GM12873 (cell line): ENCODE measurements around the gene S100A10.

ENCODE experiments used
- TF ChIP-seq, protein P1 (sequence below): IDR thresholded peaks from 2 replicates; pipeline ENCODE4 v1.5.1; 2012; ENCODE audit warnings: low read depth, mild to moderate bottlenecking, moderate library complexity, low read length, control low read depth; ENCODE audit not compliant: insufficient read depth; ENCODE audit errors: missing control alignments

The S100A10 gene

GRCh38 chr1:151960780-151961513 lies 32.7 kb downstream of the S100A10 start:
- TF ChIP-seq, protein P1, sequence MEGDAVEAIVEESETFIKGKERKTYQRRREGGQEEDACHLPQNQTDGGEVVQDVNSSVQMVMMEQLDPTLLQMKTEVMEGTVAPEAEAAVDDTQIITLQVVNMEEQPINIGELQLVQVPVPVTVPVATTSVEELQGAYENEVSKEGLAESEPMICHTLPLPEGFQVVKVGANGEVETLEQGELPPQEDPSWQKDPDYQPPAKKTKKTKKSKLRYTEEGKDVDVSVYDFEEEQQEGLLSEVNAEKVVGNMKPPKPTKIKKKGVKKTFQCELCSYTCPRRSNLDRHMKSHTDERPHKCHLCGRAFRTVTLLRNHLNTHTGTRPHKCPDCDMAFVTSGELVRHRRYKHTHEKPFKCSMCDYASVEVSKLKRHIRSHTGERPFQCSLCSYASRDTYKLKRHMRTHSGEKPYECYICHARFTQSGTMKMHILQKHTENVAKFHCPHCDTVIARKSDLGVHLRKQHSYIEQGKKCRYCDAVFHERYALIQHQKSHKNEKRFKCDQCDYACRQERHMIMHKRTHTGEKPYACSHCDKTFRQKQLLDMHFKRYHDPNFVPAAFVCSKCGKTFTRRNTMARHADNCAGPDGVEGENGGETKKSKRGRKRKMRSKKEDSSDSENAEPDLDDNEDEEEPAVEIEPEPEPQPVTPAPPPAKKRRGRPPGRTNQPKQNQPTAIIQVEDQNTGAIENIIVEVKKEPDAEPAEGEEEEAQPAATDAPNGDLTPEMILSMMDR: no peak

DNA sequence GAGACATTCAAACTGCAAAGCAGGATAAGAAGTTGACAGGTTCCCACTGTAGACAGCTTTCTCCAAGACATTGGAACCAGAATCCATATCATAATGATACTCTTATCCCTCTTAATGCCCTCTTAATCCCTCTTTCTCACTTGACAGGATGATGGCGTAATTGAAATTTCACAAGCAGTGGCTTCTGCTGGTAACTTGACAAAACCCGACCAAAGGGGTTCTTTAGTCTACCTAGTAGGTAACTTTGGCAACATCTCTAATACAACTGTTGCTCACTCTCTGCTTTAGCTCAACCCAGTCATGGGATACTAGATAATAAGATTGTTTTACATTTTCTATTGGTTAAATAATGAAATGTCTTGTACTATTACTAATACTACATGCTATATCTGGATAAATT lies 34.7 kb downstream of the S100A10 start:
- TF ChIP-seq, protein P1: no peak

DNA sequence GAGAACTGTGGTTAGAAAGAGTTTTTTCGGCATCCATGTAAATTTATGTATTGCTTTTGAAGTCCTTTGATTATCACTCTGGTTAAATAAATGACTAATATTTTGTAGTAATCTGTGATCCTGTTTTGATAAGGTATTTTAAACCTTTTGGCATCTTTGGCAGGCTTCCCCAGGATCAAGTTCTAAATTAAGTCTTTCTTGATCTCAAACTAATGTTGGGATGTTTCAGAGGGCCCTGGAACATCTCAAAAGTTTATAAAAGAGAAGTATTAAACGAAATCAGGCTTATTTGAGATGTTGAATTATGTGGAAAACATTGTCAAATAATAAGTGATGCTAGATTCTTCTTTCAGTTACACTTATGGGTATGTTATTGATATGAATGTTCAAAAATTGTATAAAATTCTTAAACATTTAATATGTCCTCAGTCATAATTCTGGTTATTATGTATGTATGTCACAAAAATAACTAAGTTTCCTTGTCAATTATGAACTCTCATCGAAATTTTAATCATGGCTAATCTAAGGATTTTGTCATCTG lies 36.6 kb downstream of the S100A10 start:
- TF ChIP-seq, protein P1: no peak

DNA sequence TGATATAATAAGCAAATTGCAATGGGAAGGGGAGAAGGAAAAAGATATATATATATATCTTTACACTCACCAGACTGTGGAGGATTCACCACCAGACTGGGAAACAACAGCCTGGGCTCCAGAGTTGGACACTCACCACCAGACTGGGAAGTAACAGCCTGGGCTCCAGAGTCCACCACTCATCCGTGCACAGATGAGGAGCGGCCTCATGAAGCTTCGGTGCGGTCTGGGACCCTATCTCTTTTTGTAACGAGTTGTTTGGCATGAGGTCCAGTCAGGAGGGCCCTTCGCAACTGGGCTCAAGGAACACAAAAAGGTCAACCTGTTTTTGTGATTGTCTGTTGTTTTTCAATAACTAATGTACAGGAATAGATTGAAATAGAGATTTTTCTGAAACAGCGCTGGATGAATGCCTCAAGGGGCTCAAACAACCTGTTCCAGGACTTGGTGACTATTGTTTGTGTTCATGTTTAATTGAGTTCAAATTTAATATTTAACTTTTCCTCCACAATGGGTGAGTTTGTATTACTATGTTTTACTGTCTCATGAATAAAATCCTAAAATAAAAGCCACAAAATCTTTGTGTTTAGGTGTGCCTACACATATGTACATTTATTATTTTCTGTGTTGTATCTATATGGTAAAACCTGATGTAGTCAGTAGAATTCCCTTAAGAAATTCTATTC lies 40.1 kb downstream of the S100A10 start:
- TF ChIP-seq, protein P1: no peak

- TF ChIP-seq, protein P1: no peak
Observed at GRCh38 chr1:151952811-151953210, 40.8 kb downstream of the S100A10 start.

DNA sequence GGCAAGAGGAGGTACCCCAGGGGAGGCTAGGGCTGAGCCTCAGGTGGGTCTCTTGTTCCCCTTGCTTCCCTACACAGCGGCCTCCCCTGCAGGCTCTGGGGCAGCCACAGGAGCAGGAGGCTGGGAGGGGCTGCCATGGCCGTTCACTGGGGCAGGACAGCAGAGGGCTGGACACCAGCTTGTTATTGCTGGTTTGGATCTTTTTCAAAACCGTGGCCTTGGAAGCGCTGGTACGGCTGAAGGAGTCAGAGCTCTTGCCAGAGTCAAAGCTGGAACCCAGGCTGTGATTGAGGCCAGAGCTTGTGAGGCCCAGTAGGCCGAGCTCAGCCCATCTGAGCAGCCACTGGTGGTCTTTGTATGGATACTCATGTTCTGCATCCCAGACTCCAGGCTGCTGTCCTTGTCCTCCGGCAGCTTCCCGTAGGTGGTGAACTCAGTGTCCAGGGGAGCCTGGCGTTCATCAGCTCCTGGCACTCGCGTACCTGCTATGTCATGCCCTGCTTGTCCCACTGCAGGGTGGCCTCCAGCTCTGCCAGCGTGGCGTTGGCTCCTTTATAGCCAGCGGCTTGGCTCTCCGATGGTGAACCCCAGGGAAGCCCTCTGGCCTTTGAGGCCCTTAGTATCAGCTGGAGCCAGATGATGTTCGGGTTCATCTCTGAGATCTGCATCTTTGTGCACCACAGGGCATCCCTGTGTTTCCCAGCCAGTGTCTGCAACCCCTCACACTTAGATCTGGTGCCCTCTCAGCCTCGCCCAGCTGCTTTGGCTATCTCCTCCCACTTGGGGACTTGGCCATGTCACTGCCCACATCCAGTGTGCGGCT lies 44.1 kb downstream of the S100A10 start:
- TF ChIP-seq, protein P1: no peak

- TF ChIP-seq, protein P1: no peak
Observed at GRCh38 chr1:151948506-151948905, 45.2 kb downstream of the S100A10 start.
